HL-60/S4 treated with phorbol 12-myristate 13-acetate at 8.2 ng/mL for 4 days and 3 days (cell line): ENCODE results near the gene ABCA1.
"Not testable (repeated sequence)": the region's sequence is repeated elsewhere in the genome, so short reads cannot be mapped to it uniquely, and the experiment has no call there.

Experiments
- in situ Hi-C: fragments of 300-500 bp; cut with MboI; formaldehyde crosslinking; loops from 2 replicates; pipeline ENCODE4 v1.15.0; 2022; ENCODE audit warnings: low sequenced_read_pairs

The ABCA1 gene

DNA sequence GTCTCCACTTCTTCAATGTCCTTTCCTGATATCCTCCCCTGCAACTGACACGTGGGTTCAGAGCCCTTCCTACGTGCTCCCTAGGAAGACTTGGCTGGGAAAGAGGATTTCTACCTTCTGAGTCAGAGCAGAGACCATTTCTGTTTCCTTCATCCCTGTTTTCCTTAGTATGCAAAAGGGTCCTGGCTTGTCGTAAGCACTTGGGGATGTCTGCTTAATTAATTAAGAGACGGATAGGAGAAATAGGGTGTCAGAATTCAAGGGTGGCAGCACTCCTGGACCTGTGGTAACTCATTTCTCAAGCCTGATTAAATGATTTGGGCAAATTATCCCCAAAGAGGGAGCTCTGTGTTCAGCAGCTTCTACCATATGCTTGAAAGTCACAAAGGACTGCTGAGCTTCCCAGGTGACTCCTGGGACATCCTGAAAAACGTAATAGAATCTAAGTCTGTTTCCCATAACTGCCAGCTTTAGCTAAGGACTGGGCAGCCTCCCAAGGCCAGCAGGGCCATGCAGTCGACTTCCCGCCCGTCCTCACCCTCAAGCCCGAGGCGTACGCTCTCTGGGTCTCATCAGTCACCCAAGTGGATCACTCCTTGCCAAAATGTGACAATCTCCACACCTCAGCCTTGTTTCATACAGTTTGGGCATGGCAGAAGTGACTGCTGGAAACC lies 20.5 kb downstream of the ABCA1 start:
- in situ Hi-C loops: no loop called here

DNA sequence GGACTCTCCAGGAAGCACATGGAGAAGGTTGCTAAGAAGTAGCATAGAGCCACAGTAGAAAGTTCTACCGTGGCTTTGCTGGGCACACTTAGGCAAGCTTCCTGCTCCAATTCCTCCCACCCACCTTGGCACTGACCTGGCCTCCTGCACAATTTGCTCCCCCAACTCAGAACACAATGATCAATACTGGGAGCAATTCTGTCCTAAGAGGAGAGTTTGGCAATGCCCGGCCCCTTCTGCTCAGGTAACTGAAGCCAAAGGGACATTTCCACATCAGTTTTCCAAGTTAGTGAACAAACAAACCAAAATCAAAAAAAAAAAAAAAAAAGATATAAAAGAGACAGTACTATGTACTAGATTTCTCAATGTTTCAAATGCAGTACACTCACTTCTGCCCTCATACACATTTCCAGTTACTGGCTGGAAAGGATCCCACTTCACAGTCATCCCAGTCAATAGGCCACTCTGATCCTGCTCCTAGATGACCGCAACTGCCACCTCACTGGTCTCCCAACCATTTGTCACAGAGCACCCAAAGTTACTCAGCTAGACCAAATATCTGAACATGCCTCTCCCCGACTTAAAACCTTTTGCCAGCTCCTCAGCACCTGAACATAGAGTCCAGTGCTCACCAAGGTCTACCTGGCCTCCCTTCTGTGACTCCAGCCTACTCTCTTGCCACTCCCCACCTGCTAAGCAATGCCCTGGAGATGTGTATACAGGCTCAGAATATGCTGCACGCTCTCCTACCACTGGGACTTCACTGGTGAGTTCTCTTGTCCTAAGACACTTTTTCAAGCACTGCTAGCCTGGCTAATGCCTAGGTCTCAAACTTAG lies 21.3 kb downstream of the ABCA1 start:
- in situ Hi-C loops: no loop called here

DNA sequence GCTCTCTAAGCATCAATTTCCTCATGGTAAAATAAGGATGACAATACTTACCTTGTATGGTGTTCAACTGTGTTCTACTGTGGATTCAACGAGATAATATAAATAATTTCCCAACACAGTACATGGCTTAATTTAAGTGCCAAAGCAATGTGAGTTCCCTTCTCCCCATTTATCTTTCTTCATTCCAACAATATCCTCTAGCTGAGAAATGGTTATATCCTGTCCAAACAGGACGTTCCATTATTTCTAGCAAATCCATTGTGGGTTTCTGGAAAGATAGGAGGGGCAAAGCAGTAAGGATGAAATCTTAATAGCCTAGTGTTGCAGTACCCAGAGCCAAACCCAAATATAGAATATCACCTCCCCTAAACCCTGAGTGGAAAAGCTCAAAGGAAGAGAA lies 22.0 kb downstream of the ABCA1 start:
- in situ Hi-C loops: no loop called here

DNA sequence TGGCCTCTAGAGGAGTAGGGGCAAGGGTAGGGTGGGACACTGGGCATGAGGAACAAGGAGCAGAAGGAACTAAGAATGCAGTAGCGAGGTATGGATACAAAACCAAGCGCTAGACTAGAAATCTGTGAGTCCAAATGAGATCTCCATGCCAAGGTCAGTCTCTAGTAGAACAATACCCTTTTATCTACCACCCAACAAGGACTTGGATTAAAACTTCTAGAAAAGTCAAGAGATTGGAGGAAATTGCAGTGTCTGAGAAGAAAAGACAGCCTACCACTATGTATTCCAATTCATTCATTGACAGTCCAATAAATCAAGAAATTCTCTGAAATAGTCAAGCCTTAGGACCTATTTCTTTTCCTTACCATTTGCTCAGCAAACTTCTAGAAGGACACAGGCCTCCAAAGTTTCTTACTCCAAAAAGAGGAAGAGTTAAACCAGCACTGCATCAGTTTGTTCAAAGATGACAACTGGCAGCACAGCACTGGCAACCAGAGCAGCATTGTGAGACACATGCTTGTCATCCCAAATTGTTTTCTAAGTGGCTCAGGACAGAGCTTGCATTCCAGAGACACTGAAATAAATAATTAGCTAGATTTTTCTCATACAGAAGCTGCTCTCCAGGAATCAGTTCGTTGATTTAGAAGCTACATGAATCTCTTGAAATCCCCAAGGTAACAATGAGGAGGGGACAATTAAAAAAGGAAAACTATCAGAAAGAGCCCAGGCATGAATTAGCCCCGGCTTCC lies 22.6 kb downstream of the ABCA1 start:
- in situ Hi-C loops: no loop called here

DNA sequence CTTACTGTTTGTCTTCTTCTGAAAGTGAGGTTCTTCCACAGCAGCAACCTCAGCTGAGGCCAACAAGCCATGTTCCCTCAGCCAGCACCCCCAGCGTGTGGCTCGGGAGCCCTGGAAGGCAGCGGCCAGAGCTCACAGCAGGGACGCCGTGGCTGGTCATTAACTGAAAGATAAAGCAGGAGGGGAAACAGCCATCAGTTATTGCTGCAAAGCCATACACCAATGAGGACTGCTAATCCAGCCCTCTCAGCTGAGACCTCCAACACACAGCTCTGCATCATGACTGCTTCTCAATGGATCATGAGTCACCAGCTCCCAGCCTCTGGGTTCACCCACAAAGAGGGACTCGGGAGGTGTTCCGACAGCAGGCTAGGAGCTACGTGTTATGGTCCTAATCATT lies 24.3 kb downstream of the ABCA1 start:
- in situ Hi-C loops: no loop called here

DNA sequence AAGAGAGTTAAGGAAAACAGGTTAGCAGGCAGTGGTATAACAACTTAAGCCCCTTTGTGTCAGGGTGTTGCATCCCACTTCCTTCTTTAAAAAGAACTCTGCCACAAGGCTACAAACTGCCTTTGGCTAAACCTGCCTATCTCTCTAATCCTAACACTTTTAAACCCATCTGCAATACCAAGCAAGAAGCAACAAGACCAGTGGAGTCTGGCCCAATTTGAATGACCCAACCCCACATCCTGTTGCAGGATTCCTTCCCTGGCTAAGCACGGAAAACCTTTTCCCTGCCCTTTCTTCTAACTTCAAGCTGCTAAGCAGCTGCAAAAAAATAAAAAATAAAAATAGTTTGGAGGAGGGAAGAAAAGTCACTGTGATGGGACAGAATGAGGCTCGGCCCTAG lies 27.1 kb downstream of the ABCA1 start:
- in situ Hi-C loops: no loop called here

DNA sequence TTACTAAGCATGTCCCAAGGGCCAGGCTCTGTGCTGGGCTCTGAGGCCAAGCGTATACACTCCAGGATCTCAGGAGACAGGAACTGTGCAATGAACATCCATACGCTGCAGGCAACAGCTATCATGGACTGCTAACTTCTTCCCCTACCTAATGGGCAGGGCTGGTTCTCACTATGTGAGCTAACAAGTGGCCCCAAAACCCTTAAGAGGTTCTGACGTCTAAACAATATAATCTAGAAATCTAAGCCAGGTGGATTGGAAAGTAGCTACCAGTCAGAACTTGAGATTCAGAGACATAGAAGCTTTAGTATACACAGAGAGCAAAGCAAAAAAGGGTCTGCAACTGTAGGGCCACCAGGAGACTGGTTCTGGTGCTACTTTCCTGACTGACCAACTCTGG lies 27.6 kb downstream of the ABCA1 start:
- in situ Hi-C loops: no loop called here

DNA sequence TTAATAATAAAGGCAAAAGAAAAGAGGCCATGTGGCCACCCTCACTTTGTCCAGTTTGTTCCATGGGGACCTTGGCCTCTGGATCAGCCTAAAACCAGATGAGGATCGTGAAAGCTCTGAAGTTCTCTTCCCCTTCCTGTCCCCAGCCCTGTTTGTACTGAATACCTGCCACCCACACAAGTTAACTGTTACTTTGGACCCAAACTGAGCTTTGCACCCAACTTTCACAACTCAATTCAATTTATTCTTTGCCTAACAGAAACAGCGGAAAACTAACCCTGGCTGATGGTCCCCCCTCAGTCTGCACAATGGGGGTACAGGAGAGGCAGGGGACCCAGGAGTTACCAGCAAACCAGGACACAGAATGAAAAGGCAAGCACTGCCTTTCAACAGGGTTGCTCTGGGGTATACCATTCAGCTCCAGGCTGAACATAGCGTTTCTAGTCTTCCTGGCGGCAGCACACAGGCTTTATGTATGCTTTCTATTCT lies 28.2 kb downstream of the ABCA1 start:
- in situ Hi-C loops: no loop called here

DNA sequence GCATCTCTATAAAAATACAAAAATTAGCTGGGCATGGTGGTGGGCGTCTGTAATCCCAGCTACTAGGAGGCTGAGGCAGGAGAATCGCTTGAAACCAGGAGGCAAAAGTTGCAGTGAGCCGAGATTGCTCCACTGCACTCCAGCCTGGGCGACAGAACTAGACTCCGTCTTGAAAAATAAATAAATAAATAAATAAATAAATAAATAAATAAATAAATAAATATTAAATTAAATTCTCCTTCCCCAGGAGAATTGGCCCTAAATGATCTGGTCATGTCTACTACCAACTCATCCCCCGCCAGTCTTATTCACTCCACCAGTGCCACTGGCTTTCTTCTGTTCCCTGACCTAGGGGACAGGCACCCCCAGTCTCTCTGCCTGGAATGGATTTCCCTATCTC lies 29.6 kb downstream of the ABCA1 start:
- in situ Hi-C loops: not testable (repeated sequence)

DNA sequence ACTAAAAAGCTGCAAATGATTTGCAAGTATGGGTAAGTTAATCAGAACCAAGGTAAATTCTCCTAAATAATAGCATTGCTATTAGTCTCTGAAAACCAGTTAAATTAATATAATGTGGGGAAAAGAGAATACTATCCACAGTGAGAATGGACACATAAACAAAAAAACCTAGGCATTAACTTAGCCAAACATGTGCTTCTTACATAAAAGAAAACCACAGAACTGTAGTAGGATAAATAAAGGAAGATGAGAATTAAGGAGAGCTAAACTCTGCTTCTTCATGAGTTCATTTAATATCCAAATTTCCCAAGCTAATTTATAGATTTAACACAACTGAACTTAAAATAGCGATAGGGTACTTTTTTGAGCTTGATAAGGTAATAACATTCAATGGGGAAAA lies 31.8 kb downstream of the ABCA1 start:
- in situ Hi-C loops: no loop called here

DNA sequence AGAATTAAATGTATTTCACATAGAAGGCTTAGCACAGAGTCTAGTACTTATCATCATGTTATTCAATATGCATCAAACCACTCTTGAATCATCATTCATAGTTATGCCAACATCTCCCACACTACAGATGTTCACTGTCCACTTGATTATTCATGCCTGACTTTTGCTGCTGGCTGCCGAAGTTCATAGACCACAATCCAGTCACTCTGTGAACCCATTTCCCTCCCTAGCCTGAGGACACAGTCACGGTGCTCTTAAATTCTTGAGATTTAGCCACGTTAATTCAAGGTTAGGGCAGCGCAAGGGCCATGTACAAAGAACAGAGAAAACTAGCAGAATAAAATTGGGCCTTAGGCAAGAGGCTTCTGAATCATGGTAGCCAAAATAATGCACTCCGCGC lies 32.4 kb downstream of the ABCA1 start:
- in situ Hi-C loops: no loop called here

DNA sequence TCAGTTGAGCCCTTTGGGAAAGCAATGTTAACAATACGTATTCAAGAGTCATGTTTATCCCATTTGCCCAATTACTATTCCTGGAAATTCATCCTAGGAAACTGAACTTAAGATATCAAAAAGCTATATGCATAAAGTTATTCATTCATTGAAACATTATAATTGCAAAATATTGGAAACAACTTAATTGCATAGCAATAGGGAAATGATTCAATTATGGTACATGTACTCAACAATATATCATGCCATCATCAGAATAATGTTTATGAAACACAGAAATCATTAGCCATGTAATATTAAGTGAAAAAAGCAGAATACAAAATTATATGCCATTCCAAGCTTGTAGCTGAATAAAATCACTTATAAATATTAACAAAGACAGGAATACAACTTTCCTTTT lies 35.3 kb downstream of the ABCA1 start:
- in situ Hi-C loops: no loop called here

DNA sequence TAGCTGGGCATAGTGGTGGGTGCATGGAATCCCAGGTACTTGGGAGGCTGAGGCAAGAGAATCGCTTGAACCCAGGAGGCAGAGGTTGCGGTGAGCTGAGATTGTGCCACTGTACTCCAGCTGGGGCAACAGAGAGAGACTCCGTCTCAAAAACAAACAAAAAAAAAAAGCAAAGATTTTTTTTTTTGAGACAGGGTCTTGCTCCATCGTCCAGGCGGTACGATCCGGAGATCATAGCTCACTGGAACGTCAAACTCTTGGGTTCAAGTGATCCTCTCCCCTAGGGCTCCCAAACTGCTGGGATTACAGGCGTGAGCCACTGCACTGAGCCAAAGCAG lies 37.6 kb downstream of the ABCA1 start:
- in situ Hi-C loops: no loop called here

DNA sequence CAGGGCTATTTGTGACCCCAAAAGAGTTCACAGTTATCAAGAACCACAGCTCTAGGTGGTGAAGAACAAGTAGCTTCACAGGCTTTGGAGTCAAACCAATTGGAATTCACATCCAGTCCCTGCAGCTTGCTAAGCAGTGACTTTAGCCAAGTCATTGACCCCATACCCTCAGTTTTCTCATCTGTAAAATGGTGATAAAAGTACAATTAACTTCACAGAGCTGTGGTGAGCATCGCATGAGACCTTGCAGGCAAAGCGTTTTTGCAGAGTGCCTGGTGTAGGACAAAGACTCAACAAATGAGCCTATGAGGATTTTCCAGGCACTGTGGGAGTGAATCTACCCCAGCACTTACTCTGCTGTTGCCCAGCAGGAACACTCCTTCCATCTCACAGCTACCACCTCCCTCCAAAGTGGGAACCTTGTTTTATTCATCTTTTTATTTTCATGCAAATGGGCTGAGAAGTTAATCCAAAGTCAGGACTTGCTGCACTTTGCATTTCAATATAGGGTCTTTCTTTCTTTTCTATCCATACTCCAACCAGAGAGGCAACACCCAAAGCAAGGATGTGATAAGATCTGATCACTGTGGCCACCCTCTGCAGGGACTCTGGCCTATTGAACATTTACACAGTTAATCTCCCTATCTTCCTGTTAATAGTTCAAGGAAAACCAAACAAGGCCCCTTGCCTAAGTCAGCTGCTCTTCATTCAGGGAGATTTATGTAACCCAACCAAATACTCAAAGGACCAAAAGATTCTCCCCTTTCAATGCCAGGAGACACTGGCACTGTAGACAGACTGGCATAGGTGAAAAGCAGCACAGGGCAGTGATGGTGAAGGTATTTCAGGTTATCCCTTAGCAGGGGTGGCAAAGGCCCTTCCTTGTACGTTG lies 41.9 kb downstream of the ABCA1 start:
- in situ Hi-C loops: no loop called here

DNA sequence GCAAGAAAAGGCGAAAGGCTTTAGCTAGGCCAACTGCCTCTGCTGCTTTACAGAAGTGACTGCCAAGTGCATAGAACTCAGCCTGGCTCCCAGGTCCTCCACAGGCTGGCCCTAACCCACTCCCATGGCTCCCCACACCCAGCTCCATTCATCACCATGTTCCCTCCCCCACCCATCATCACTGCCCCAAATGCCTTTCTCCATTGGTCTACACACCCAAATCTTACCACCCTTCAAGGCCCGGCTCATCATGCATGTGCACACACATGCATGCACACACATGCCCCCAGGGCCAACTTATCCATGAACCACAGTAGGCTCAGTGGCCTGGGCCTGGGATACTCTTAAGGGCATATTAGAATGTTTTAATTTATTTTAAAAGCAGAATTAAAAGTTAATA lies 44.8 kb downstream of the ABCA1 start:
- in situ Hi-C loops: no loop called here

DNA sequence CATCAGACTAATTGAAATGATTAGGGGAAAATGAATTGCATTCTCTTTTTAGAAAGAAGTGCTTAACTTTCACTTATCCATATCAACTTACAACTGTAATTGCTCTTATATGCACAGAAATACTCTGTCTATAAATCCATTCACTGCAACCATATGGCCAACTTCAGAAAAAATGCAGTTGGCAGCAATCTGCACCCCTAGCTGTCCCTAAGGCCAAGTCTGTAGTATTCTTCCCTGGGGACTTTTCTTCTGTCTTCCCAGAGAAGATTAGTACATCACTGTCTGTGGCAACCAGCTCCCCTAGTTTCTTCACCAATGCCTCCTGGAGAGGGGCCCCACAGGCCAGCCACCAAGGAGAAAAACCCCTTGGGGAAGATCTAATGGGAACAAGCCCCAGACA lies 45.4 kb downstream of the ABCA1 start:
- in situ Hi-C loops: no loop called here

DNA sequence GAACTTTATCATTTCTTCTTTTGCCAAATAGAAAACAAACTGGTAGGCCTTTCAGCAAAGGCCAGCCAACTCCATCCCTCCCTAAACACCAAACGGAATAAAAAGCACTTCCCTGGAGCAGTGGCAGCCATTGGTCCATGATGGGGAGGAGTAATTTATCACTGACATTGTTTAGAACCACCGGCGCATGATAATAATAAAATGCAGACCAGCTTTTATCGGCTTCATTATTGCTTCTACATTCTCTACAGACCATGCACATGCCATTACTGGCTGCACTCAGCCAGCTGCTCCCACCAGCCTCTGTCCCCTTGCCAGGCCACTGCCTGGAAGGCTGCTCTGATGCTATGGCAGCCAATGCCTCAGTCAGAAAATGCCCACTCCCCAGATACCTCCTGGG lies 45.9 kb downstream of the ABCA1 start:
- in situ Hi-C loops: no loop called here

DNA sequence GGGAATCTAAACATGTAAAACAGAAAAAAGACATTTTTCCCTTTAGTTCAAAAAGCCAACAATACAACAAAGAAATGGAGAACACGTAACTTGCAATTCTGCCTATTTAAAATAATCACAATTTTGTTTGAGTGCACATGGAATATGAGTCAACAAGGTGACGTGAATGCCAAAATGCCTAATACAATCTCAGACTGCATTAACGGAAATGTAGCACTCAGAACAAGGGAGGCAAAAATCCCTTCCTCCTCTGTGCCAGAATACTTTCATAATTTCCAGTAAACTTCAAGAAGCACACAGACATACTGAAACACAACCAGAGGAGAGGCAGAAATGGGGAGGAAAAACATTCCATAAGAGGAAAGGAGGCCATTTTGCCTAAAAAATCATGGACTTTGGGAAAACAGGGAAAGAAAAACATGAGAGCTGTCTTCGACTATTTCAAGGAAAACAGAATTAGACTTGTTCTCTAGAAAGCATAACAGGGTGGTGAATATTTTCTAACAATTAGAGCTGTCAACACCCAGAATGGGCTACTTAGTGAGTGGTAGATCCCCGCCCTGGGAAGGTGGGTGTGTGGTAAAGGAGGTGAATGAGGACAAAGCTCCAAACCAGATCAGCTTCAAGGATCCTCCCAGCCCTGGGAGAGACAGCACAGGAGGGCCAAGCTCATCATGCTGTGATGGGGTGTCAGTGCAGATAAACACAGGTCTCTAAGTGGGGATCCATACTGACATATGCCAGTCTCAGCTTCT lies 48.2 kb downstream of the ABCA1 start:
- in situ Hi-C loops: no loop called here

DNA sequence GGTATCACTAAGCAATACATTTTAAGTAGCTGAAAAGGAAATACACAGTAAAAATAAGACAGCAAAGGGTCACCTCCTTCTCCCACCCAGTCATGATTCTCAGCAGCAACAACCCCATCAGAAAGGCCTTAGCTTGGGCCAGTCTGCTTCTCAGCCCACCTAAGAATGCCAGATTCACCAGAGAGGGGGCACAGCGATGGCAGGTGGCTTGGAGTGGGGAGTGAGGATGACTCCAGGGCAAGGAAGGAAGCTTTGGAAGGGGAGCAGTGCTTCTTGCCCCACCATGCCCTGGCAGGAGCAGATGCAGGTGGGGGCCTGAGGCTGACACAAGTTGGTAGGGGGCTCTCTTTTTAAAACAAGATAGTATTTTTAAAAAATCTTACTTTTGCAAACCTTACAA lies 51.4 kb downstream of the ABCA1 start:
- in situ Hi-C loops: no loop called here

DNA sequence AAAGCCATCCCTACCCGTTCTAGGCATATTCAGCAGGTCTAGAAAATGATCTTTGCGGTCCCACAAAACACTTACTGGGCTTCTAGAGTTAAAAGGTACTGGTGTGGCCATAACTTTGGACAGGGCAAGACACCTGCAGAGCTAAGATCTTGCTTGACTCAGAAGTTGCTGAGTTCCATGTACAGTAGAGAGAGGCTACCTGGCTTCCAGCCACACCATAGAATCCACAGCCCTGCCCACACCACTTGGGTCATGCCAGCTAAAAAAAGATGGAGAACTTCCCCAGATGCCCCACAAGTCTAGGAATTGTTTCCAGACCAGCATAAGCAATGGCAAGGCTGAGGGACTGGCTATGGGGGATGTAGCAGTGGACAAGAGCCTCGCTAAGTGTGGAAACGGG lies 52.1 kb downstream of the ABCA1 start:
- in situ Hi-C loops: no loop called here
